Measurements from ENCODE around the gene SNAPIN.

SNAPIN gene

DNA sequence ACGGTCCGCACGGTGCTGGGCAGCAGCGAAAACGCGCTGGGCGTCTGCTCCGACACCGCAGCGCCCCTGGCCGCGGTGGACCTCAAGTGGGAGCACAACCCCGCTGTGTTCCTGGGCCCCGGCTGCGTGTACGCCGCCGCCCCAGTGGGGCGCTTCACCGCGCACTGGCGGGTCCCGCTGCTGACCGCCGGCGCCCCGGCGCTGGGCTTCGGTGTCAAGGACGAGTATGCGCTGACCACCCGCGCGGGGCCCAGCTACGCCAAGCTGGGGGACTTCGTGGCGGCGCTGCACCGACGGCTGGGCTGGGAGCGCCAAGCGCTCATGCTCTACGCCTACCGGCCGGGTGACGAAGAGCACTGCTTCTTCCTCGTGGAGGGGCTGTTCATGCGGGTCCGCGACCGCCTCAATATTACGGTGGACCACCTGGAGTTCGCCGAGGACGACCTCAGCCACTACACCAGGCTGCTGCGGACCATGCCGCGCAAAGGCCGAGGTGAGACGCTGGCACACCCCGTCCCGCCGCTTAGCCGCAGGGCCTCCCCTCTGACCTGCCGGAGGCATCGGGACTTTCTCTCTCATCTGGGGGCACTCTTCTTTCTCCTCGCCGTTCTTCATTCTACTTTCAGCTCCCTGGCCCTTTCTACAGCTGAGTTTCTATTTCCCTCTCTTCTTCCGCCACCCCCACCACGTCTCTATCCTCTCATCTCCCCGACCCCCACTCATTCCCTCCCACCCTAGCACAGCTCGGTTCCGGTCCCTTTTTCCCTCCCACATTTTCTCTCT lies 21.0 kb downstream of the SNAPIN start:
- no peak for DNase-seq

GRCh38 chr1:153680120-153680403 lies 21.6 kb downstream of the SNAPIN start:
- DNase-seq = no peak

DNA sequence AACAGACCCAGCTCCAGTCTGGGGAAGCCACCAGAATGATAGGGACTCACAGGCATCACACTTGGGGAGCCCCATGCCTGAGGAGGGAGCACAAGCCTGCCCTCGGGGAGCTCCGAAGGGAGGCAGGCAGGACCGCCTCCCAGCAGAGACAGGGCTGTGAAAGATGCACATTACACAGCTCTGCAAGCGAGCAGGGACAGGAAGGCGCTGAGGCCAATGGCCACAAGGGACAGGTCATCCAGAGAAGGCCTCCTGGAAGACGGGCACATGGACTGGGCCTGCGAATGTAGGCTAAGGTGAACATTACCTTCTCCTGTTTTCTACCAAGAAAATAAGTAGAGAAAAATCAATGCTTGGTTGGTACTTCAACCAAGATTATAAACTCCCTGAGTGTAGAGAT lies 24.2 kb downstream of the SNAPIN start:
- DNase-seq = no peak

- no peak for DNase-seq
Observed at GRCh38 chr1:153683854-153684253, 25.4 kb downstream of the SNAPIN start.

GRCh38 chr1:153684892-153685291 lies 26.4 kb downstream of the SNAPIN start:
- DNase-seq = no peak

DNA sequence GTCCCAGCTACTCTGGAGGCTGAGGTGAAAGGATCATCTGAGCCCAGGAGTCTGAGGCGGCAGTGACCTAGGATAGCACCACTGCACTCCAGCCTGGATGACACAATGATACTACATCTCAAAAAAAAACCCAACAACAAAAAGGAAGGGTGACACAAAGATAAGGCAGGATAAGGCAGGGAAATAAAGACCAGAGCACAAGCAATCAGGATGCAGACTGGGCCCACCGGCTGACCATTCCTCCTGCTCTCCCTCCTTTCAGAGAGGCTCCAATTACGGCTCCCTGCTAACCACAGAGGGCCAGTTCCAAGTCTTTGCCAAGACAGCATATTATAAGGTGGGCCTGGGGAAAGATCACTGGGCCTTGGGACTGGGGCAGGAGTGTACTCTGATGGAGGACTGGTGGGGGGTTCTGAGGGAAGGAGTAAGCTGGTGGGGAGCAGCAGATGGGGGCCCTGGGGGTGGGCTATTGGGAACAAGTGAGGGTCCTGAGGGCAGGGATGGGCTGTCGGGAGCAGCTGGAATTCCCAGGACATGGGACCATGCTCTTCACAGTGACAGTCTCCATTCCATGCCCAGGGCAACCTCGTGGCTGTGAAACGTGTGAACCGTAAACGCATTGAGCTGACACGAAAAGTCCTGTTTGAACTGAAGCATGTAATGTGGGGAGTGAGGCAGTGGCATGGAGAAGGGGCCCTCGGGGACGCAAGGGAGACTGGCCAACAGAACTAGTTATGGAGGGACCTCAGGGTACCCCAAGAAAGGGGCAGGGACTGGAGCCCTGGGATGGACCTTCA lies 27.2 kb downstream of the SNAPIN start:
- DNase-seq = no peak

GRCh38 chr1:153687346-153688125 lies 29.0 kb downstream of the SNAPIN start:
- DNase-seq = no peak

DNA sequence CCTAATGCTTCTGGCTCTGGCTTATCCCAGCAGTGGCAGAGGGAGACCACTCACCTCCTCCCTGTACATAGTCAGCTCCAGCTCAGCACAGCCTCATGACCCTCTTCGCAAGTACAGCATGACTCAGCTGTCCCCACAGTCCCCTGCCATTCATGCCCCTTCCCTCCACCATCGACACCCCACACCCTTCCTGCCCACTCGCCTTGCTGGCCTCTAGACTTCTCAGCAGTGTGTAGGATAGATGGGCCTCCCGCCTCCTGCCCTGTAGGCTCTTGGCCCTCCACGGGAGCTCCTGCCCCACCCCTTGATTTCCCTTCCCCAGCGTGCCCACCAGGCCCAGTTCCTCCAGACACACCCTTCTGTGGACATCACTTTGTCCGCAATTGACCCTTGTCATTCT lies 29.8 kb downstream of the SNAPIN start:
- DNase-seq = no peak

- DNase-seq = no peak
Observed at GRCh38 chr1:153688736-153689328, 30.3 kb downstream of the SNAPIN start.

GRCh38 chr1:153693466-153693865 lies 35.0 kb downstream of the SNAPIN start:
- DNase-seq = no peak

GRCh38 chr1:153696741-153697140 lies 38.2 kb downstream of the SNAPIN start:
- DNase-seq = no peak

DNA sequence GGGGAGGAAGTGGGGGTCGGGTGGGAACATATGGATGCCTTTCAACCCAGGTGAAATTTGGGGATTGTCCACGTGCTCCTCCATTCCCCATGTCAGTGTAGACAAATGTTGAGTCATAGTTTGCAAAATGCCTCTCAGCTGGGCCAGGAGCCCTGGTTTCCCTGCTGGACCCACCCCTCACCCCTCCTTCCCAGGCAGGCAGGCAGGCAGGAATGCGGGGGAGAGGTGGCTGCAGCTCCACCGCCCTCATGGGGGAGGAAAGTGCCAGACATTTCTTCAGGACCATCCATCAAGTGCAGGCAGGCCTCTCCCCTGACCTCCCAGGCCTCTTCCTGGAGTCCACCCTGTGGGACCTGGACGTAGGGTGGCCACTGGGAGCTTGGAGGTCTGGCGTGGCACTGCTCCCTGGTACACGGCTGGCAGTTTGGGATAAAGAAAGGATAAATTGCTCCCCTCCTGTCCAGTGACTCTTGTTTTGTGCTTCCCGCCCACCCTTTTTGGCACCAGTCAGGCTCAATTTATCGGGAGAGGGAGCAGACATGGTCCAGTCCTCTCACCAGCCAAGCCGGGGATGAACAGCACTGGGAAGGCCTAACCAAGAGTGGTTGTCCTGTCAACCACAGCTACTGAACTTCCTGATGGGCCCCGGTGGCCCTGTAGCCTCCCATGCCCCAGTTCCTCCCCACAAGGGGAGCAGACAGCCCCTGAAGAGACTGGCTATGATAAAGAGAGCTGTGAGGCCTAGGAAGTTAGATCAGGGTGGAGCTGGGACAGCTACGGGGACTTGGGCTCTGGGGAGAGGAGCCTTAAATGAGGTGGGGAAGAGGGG lies 38.9 kb downstream of the SNAPIN start:
- DNase-seq = no peak

GRCh38 chr1:153698020-153698922 lies 39.8 kb downstream of the SNAPIN start:
- no peak for DNase-seq

- no peak for DNase-seq
Observed at GRCh38 chr1:153698923-153699714, 40.6 kb downstream of the SNAPIN start.

- no peak for DNase-seq
Observed at GRCh38 chr1:153699768-153700167, 41.3 kb downstream of the SNAPIN start.

- no peak for DNase-seq
Observed at GRCh38 chr1:153705484-153705883, 47.0 kb downstream of the SNAPIN start.

DNA sequence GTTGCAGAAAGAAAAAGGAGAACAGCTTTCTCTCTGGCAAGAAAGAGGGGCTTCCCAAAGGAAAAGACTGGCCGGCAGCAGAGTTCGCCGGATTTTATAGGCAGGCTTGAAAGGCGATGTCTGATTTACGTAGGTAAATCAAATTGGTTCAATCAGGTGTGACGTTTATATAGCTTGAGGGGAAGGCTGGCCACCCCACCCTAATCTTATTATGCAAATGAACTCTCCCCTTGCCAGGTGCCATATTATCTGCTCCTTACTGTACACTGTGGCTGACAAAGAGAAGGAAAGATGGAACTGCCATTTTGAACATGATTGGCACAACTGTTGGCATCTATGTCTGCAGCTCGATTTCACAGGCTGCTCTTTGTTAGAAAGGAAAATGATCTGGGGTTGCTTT lies 52.5 kb downstream of the SNAPIN start:
- no peak for DNase-seq

Measured in NCI-H2171 (cell line).